GM19438 (cell line): Measurements from ENCODE around the gene PALB2.

Experiments used
- ATAC-seq: cut with Tn5 transposase; IDR thresholded peaks from one replicate; pipeline ENCODE4 v1.9.1; 2021; ENCODE audit warnings: low read depth; ENCODE audit not compliant: unreplicated experiment

The PALB2 gene

GRCh38 chr16:23640931-23641765 is at the start of gene PALB2, which contains the start of gene DCTN5:
Gene PALB2 (minus strand): TSS chr16:23641310. CDS start chr16:23641157, 153 bp downstream.
Gene DCTN5 (plus strand): TSS chr16:23641466. CDS start chr16:23641543, 77 bp downstream.
- peak; percentile 97 for ATAC-seq

- ATAC-seq, result no peak
These were observed 48.5 kb upstream of the PALB2 start for GRCh38 chr16:23689442-23690187.

GRCh38 chr16:23687034-23687808 is 46.1 kb upstream of the PALB2 start:
- no peak for ATAC-seq

- no peak for ATAC-seq
These were observed 42.4 kb upstream of the PALB2 start for GRCh38 chr16:23683487-23683886.

GRCh38 chr16:23682181-23682580 is 41.1 kb upstream of the PALB2 start:
- ATAC-seq, result no peak

GRCh38 chr16:23679986-23680336 is 38.9 kb upstream of the PALB2 start:
- ATAC-seq, result no peak

GRCh38 chr16:23679274-23679985 is 38.3 kb upstream of the PALB2 start:
- ATAC-seq, result no peak

- peak; percentile 77 for ATAC-seq
These were observed 37.5 kb upstream of the PALB2 start, which contains the start of gene PLK1 for GRCh38 chr16:23678430-23679273. Gene PLK1 (plus strand): TSS chr16:23678889. CDS start chr16:23678933, 44 bp downstream.

- ATAC-seq, result no peak
These were observed 35.9 kb upstream of the PALB2 start for GRCh38 chr16:23676924-23677480.

- ATAC-seq, result no peak
These were observed 33.0 kb upstream of the PALB2 start for GRCh38 chr16:23673971-23674614.

- ATAC-seq, result peak; percentile 94
These were observed 29.1 kb upstream of the PALB2 start for GRCh38 chr16:23670137-23670776.

GRCh38 chr16:23668873-23669272 is 27.8 kb upstream of the PALB2 start:
- ATAC-seq, result no peak

GRCh38 chr16:23668225-23668624 is 27.1 kb upstream of the PALB2 start:
- no peak for ATAC-seq

- no peak for ATAC-seq
These were observed 26.2 kb upstream of the PALB2 start for GRCh38 chr16:23667355-23667659.

- ATAC-seq, result no peak
These were observed 25.7 kb upstream of the PALB2 start for GRCh38 chr16:23666571-23667354.

- ATAC-seq, result no peak
These were observed 22.8 kb upstream of the PALB2 start for GRCh38 chr16:23663918-23664317.

GRCh38 chr16:23651943-23652468 is 10.9 kb upstream of the PALB2 start:
- no peak for ATAC-seq
